Tibial artery (tissue), 4 donors: ENCODE results near the gene PROC.

Experiments
- DNase-seq, 2 donors: peaks; one replicate each; pipeline ENCODE4 v3.0.0-alpha.2; 2019
- H3K27ac ChIP-seq, 2 donors: fragments of 200-600 bp; sonication (generic) in 1 of 2; 1 replicate in 1 of 2; 2 replicates in 1 of 2; pipeline ENCODE4 v1.5.1; 2018 to 2019; ENCODE audit warnings: mild to moderate bottlenecking in 1 of 2
- H3K27me3 ChIP-seq, 2 donors: fragments of 200-600 bp; sonication (generic) in 1 of 2; one replicate each; pipeline versions ENCODE4 v1.5.1 to v1.6.0; 2016 to 2019
- H3K36me3 ChIP-seq, 3 donors: fragments of 200-600 bp; sonication (generic) in 2 of 3; one replicate each; pipeline ENCODE4 v1.5.1; 2016 to 2019; ENCODE audit warnings: mild to moderate bottlenecking in 2 of 3
- H3K4me1 ChIP-seq, 4 donors: fragments of 200-600 bp; sonication (generic) in 2 of 4; 1 replicate in 3 of 4; 2 replicates in 1 of 4; pipeline ENCODE4 v1.5.1; 2016 to 2019
- H3K4me3 ChIP-seq, 2 donors: fragments of 200-600 bp; sonication (generic) in 1 of 2; 1 replicate in 1 of 2; 2 replicates in 1 of 2; pipeline ENCODE4 v1.5.1; 2018 to 2019; ENCODE audit warnings: mild to moderate bottlenecking in 2 of 2
- H3K9me3 ChIP-seq, 3 donors: fragments of 200-600 bp; sonication (generic) in 1 of 3; one replicate each; pipeline ENCODE4 v1.5.1; 2016 to 2019
- CTCF ChIP-seq, 2 experiments: fragments of 200-600 bp in 1 of 2; fragments of 450-650 bp in 1 of 2; IDR thresholded peaks; one replicate each; pipeline ENCODE4 v1.5.1; 2017 to 2019; ENCODE audit warnings: antibody characterized with exemption in 2 of 2, mild to moderate bottlenecking in 1 of 2, moderate library complexity in 1 of 2
- intact Hi-C: fragments of 100-400 bp; cut with DNase I; formaldehyde crosslinking; loops from one replicate; pipeline ENCODE4 v1.15.0; 2023; ENCODE audit warnings: low total_unique reads

PROC gene

GRCh38 chr2:127384529-127384928 is 33.7 kb upstream of the PROC start:
- H3K36me3 ChIP-seq = no peaks in the 10 kb centered on the region
- H3K4me3 ChIP-seq = no peak overlapping the region
- intact Hi-C loops = loop anchor here (10.0 kb wide), 1 partner anchor 290 kb away; the partner anchor contains the start of gene LIMS2
- H3K9me3 ChIP-seq = no peaks in the 10 kb centered on the region
- DNase-seq = no peak
- no peak for TF ChIP-seq CTCF (IDR thresholded peaks at IDR 0.05)
- no peaks in the 10 kb centered on the region for H3K27me3 ChIP-seq
- peaks cover 0 to 77% (median 16%) of the 10 kb centered on the region in 4 donors for H3K4me1 ChIP-seq
- peak overlapping the region in 1 of 2 donors; percentile 20 for H3K27ac ChIP-seq

GRCh38 chr2:127386246-127386645 is 32.0 kb upstream of the PROC start:
- intact Hi-C loops = loop anchor here (10.0 kb wide), 1 partner anchor 289 kb away; the partner anchor contains the start of gene LIMS2
- H3K4me3 ChIP-seq = peak overlapping the region; percentile 70 to 97
- no peak for DNase-seq
- TF ChIP-seq CTCF (IDR thresholded peaks at IDR 0.05) = no peak
- H3K9me3 ChIP-seq = no peaks in the 10 kb centered on the region
- no peaks in the 10 kb centered on the region for H3K27me3 ChIP-seq
- no peaks in the 10 kb centered on the region for H3K36me3 ChIP-seq
- peak overlapping the region; percentile 99 to 100 for H3K27ac ChIP-seq
- peaks cover 0 to 66% (median 16%) of the 10 kb centered on the region in 4 donors for H3K4me1 ChIP-seq

- peaks cover 0 to 58% (median 16%) of the 10 kb centered on the region in 4 donors for H3K4me1 ChIP-seq
- peak; percentile 79 to 91 for DNase-seq
- intact Hi-C loops = loop anchor here (10.0 kb wide), 1 partner anchor 288 kb away; the partner anchor contains the start of gene LIMS2
- no peaks in the 10 kb centered on the region for H3K36me3 ChIP-seq
- H3K27ac ChIP-seq = peak overlapping the region; percentile 99 to 100
- no peaks in the 10 kb centered on the region for H3K27me3 ChIP-seq
- peak overlapping the region; percentile 70 to 97 for H3K4me3 ChIP-seq
- no peaks in the 10 kb centered on the region for H3K9me3 ChIP-seq
- no peak for TF ChIP-seq CTCF (IDR thresholded peaks at IDR 0.05)
These were observed 31.2 kb upstream of the PROC start for GRCh38 chr2:127386764-127387654.

- Histone ChIP-seq H3K4me1 (peaks cover 0 to 54% (median 16%) of the 10 kb centered on the region in 4 donors), H3K36me3 (no peaks in the 10 kb centered on the region)
These were observed 30.4 kb upstream of the PROC start, which contains the start of gene MAP3K2 for GRCh38 chr2:127387655-127388422. Gene MAP3K2, minus strand, starts transcription at chr2:127387975. Its CDS starts 44,846 bp downstream, at chr2:127343129.

More at GRCh38 chr2:127387655-127388422, 30.4 kb upstream of the PROC start, which contains the start of gene MAP3K2:
- DNase-seq = peak; percentile 90 to 97
- no peaks in the 10 kb centered on the region for H3K9me3 ChIP-seq
- H3K4me3 ChIP-seq = peak within 1 kb of the TSS; percentile 70 to 97
- H3K27ac ChIP-seq = peak within 1 kb of the TSS; percentile 99 to 100
- intact Hi-C loops = loop anchor here (10.0 kb wide), 1 partner anchor 287 kb away; the partner anchor contains the start of gene LIMS2
- TF ChIP-seq CTCF (IDR thresholded peaks at IDR 0.05) = no peak
- no peaks in the 10 kb centered on the region for H3K27me3 ChIP-seq
